Measurements from ENCODE around the gene ARHGEF11.

GRCh38 chr1:157081707-157082106 lies 36.2 kb upstream of the ARHGEF11 start:
- no peak for TF ChIP-seq CTCF (IDR thresholded peaks at IDR 0.05; ENCODE audit: borderline replicate concordance, extremely low read depth, low read length, poor library complexity, severe bottlenecking)
- no peak for TF ChIP-seq EZH2 (IDR thresholded peaks at IDR 0.05; ENCODE audit: borderline replicate concordance, low read depth, low read length, severe bottlenecking)

Measured in DND-41 (cell line).